Type B pancreatic cell (in vitro differentiated cells): ENCODE measurements around the gene MEGF8. TPM values are rescaled to one million over a fixed set of nuclear protein-coding genes. Genes with fewer than 3 reads are reported as not detected.

ENCODE experiments used
- DNase-seq: peaks from one replicate; pipeline ENCODE4 v3.0.0; 2021; ENCODE audit warnings: mixed read lengths; ENCODE audit not compliant: unreplicated experiment; ENCODE audit errors: extremely low spot score
- H3K27ac Mint-ChIP-seq: 2 replicates; pipeline ENCODE4 v1.8.0; 2021; ENCODE audit warnings: mild to moderate bottlenecking, mixed read lengths
- H3K27me3 Mint-ChIP-seq: 2 replicates; pipeline ENCODE4 v1.8.0; 2021; ENCODE audit warnings: mixed read lengths
- H3K36me3 Mint-ChIP-seq: 2 replicates; pipeline ENCODE4 v1.8.0; 2021; ENCODE audit warnings: mixed read lengths
- H3K4me1 Mint-ChIP-seq: one replicate; pipeline ENCODE4 v1.8.0; 2021; ENCODE audit warnings: mixed read lengths; ENCODE audit not compliant: unreplicated experiment
- H3K4me3 Mint-ChIP-seq: 2 replicates; pipeline ENCODE4 v1.8.0; 2021; ENCODE audit warnings: mild to moderate bottlenecking, mixed read lengths
- H3K9me3 Mint-ChIP-seq: 2 replicates; pipeline ENCODE4 v1.8.0; 2021; ENCODE audit warnings: mixed read lengths
- total RNA-seq: library from RNA; stranded (reverse); gene quantifications from 2 replicates; pipeline ENCODE4 v1.2.1, GENCODE V29; 2021; ENCODE audit warnings: low replicate concordance
- TF ChIP-seq, protein P1 (sequence below): fragments of 200-600 bp; sonication (generic); conservative IDR thresholded peaks from 2 replicates; pipeline ENCODE4 v1.5.0; 2021; ENCODE audit warnings: antibody characterized with exemption, mild to moderate bottlenecking

Gene MEGF8
- total RNA-seq, 1 donor from 2014 or later, result 49.5 TPM

DNA sequence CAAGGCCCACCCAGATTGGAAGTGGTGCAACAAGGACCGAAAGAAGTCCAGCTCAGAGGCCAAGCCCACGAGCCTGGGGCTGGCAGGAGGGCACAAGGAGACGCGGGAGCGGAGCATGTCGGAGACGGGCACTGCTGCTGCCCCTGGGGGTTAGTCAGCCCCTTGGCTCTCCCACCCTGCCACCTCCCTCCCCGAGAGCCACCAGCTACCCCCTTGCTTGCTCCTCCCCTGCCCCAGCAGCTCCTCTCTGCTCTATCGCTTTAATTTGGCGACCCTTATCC lies 37.7 kb upstream of the MEGF8 start:
- Mint-ChIP-seq H3K27me3 (no peaks in the 10 kb centered on the region), H3K4me1 (peaks cover 22% of the 10 kb centered on the region), H3K27ac (no peak overlapping the region), H3K9me3 (no peaks in the 10 kb centered on the region), H3K4me3 (no peak overlapping the region), H3K36me3 (peaks cover 5% of the 10 kb centered on the region)
- DNase-seq, result no peak
- TF ChIP-seq, protein P1, sequence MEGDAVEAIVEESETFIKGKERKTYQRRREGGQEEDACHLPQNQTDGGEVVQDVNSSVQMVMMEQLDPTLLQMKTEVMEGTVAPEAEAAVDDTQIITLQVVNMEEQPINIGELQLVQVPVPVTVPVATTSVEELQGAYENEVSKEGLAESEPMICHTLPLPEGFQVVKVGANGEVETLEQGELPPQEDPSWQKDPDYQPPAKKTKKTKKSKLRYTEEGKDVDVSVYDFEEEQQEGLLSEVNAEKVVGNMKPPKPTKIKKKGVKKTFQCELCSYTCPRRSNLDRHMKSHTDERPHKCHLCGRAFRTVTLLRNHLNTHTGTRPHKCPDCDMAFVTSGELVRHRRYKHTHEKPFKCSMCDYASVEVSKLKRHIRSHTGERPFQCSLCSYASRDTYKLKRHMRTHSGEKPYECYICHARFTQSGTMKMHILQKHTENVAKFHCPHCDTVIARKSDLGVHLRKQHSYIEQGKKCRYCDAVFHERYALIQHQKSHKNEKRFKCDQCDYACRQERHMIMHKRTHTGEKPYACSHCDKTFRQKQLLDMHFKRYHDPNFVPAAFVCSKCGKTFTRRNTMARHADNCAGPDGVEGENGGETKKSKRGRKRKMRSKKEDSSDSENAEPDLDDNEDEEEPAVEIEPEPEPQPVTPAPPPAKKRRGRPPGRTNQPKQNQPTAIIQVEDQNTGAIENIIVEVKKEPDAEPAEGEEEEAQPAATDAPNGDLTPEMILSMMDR, result no peak

GRCh38 chr19:42288387-42288786 lies 37.0 kb upstream of the MEGF8 start:
- Mint-ChIP-seq H3K36me3 (peaks cover 5% of the 10 kb centered on the region), H3K4me3 (no peak overlapping the region), H3K27ac (no peak overlapping the region), H3K27me3 (no peaks in the 10 kb centered on the region), H3K9me3 (no peaks in the 10 kb centered on the region), H3K4me1 (peaks cover 22% of the 10 kb centered on the region)
- TF ChIP-seq, protein P1, result no peak
- no peak for DNase-seq

GRCh38 chr19:42288881-42289555 lies 36.4 kb upstream of the MEGF8 start:
- Mint-ChIP-seq H3K4me3 (no peak overlapping the region), H3K4me1 (peaks cover 22% of the 10 kb centered on the region)
- TF ChIP-seq, protein P1, result peak; percentile 16

DNA sequence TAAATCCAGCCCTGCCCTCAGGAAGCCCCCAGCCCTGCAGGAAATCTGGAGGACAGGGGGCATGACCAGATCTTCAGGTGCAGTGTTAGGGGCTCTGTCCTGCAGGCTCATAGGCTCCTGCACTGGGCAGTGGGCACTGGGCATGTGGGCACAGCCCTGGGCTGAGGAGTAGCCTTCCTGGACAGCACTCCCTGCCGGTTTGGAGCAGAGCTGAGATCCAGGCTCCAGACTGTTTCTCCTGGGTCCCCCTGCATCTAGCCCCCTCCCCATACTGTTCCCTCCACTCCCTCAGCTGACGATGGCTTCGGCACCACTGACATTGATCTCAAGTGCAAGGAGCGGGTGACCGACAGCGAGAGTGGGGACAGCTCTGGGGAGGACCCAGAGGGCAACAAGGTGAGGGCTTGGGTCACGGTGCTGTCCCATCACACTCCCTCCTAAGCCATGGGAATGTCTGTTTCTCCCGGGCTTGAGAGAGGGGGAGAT lies 35.8 kb upstream of the MEGF8 start:
- Mint-ChIP-seq H3K27ac (no peak overlapping the region), H3K4me3 (no peak overlapping the region), H3K36me3 (peaks cover 5% of the 10 kb centered on the region), H3K4me1 (peaks cover 22% of the 10 kb centered on the region), H3K9me3 (no peaks in the 10 kb centered on the region), H3K27me3 (no peaks in the 10 kb centered on the region)
- DNase-seq, result no peak
- TF ChIP-seq, protein P1, result no peak

More at GRCh38 chr19:42288881-42289555, 36.4 kb upstream of the MEGF8 start:
- peaks cover 5% of the 10 kb centered on the region for H3K36me3 Mint-ChIP-seq
- H3K27ac Mint-ChIP-seq, result no peak overlapping the region
- H3K27me3 Mint-ChIP-seq, result no peaks in the 10 kb centered on the region
- DNase-seq, result no peak
- H3K9me3 Mint-ChIP-seq, result no peaks in the 10 kb centered on the region

- no peak for DNase-seq
- H3K4me1 Mint-ChIP-seq, result peaks cover 16% of the 10 kb centered on the region
- H3K9me3 Mint-ChIP-seq, result no peaks in the 10 kb centered on the region
- no peak overlapping the region for H3K27ac Mint-ChIP-seq
- TF ChIP-seq, protein P1, result no peak
- no peak overlapping the region for H3K4me3 Mint-ChIP-seq
- no peaks in the 10 kb centered on the region for H3K27me3 Mint-ChIP-seq
- H3K36me3 Mint-ChIP-seq, result peaks cover 5% of the 10 kb centered on the region
These were observed 35.3 kb upstream of the MEGF8 start for GRCh38 chr19:42290136-42290522.
